GM18505 (cell line): ENCODE results near the gene GALNT1.
A peak's percentile ranks its signal among the peaks of the same experiment; 100 is the strongest.
"Not testable (repeated sequence)": the region's sequence is repeated elsewhere in the genome, so short reads cannot be mapped to it uniquely, and the experiment has no call there.

ENCODE experiments used
- ATAC-seq: cut with Tn5 transposase; IDR thresholded peaks from one replicate; pipeline ENCODE4 v1.9.1; 2021; ENCODE audit not compliant: unreplicated experiment
- POLR2A ChIP-seq: IDR thresholded peaks from 4 replicates; pipeline ENCODE4 v1.6.1; 2011; ENCODE audit warnings: borderline replicate concordance; ENCODE audit not compliant: insufficient read depth, insufficient read length; ENCODE audit errors: extremely low read depth

Gene GALNT1

GRCh38 chr18:35581546-35581897 is at the start of gene GALNT1:
Gene GALNT1, plus strand, starts transcription at chr18:35581740. Its CDS starts 72,923 bp downstream, at chr18:35654663.
- TF ChIP-seq POLR2A = no peak

GRCh38 chr18:35533916-35534405 is 47.6 kb upstream of the GALNT1 start:
- ATAC-seq = no peak
- no peak for TF ChIP-seq POLR2A

More at GRCh38 chr18:35581546-35581897, at the start of gene GALNT1:
- ATAC-seq = peak; percentile 20

- ATAC-seq = no peak
- no peak for TF ChIP-seq POLR2A
These were observed 46.2 kb upstream of the GALNT1 start for GRCh38 chr18:35535297-35535696.

GRCh38 chr18:35542356-35542755 is 39.2 kb upstream of the GALNT1 start:
- TF ChIP-seq POLR2A = no peak
- no peak for ATAC-seq

- ATAC-seq = no peak
- no peak for TF ChIP-seq POLR2A
These were observed 34.4 kb upstream of the GALNT1 start for GRCh38 chr18:35547008-35547605.

GRCh38 chr18:35549564-35549963 is 32.0 kb upstream of the GALNT1 start:
- no peak for ATAC-seq
- TF ChIP-seq POLR2A = no peak

GRCh38 chr18:35553300-35553699 is 28.2 kb upstream of the GALNT1 start:
- TF ChIP-seq POLR2A = no peak
- no peak for ATAC-seq

- ATAC-seq = not testable (repeated sequence)
These were observed 26.0 kb upstream of the GALNT1 start for GRCh38 chr18:35555538-35555937.

- TF ChIP-seq POLR2A = no peak
- no peak for ATAC-seq
These were observed 21.7 kb upstream of the GALNT1 start for GRCh38 chr18:35559867-35560266.

GRCh38 chr18:35564795-35565453 is 16.6 kb upstream of the GALNT1 start:
- TF ChIP-seq POLR2A = no peak
- ATAC-seq = no peak

GRCh38 chr18:35566019-35566418 is 15.5 kb upstream of the GALNT1 start:
- ATAC-seq = no peak
- TF ChIP-seq POLR2A = no peak

GRCh38 chr18:35570182-35570581 is 11.4 kb upstream of the GALNT1 start:
- TF ChIP-seq POLR2A = no peak
- no peak for ATAC-seq

- TF ChIP-seq POLR2A = no peak
- ATAC-seq = no peak
These were observed 10.4 kb upstream of the GALNT1 start for GRCh38 chr18:35571138-35571537.

- no peak for TF ChIP-seq POLR2A
- no peak for ATAC-seq
These were observed 8.9 kb upstream of the GALNT1 start for GRCh38 chr18:35572644-35573043.
